H1 (cell line): ENCODE results near the gene F7. TPM values are rescaled to one million over a fixed set of nuclear protein-coding genes. Genes with fewer than 3 reads are reported as not detected.

ENCODE experiments used
- CTCF ChIA-PET: fragments of 300-600 bp; sonication (Branson Sonifier 250); formaldehyde crosslinking; loops from one replicate; lab custom pipeline; 2021; ENCODE audit not compliant: partially characterized antibody; lab: Charles Lee
- POLR2A ChIA-PET: fragments of 300-600 bp; sonication (Branson Sonifier 250); formaldehyde crosslinking; loops from one replicate; lab custom pipeline; 2021; ENCODE audit warnings: inconsistent platforms; ENCODE audit not compliant: partially characterized antibody; lab: Charles Lee
- DNase-seq, 2 experiments: peaks; one replicate each; pipeline versions ENCODE4 v3.0.0 to v3.0.0-alpha.2; 2010 to 2022; ENCODE audit warnings: low spot score in 2 of 2, low read depth in 1 of 2, mixed read lengths in 1 of 2
- FAIRE-seq: peaks from 2 replicates; lab custom pipeline; 2011; peaks lifted over from hg19 to GRCh38; lab: Jason Lieb, UNC
- H2AFZ ChIP-seq: 2 replicates; pipeline ENCODE4 v1.8.1; 2012; ENCODE audit warnings: low read length, inconsistent platforms
- H2AK5ac ChIP-seq: 2 replicates; pipeline ENCODE4 v1.6.1; 2013; ENCODE audit warnings: low read depth, low read length
- H2BK120ac ChIP-seq: replicated peaks from 2 replicates; pipeline ENCODE3; 2013; ENCODE audit warnings: low read depth, low read length, inconsistent platforms
- H2BK12ac ChIP-seq: 2 replicates; pipeline ENCODE4 v1.6.1; 2013; ENCODE audit warnings: low read depth, low read length
- H2BK15ac ChIP-seq: 2 replicates; pipeline ENCODE4 v1.6.1; 2013; ENCODE audit warnings: low read length
- H2BK20ac ChIP-seq: 2 replicates; pipeline ENCODE4 v1.6.1; 2013; ENCODE audit warnings: low read length
- H2BK5ac ChIP-seq: 2 replicates; pipeline ENCODE4 v1.6.1; 2013; ENCODE audit warnings: low read depth, low read length
- H3K14ac ChIP-seq: 2 replicates; pipeline ENCODE4 v1.6.1; 2013; ENCODE audit warnings: inconsistent platforms; ENCODE audit not compliant: insufficient read length
- H3K18ac ChIP-seq: 2 replicates; pipeline ENCODE4 v1.6.1; 2013; ENCODE audit warnings: low read length; ENCODE audit errors: extremely low read depth
- H3K23ac ChIP-seq: 2 replicates; pipeline ENCODE4 v1.6.1; 2013; ENCODE audit warnings: inconsistent platforms; ENCODE audit not compliant: insufficient read length
- H3K23me2 ChIP-seq: 2 replicates; pipeline ENCODE4 v1.6.1; 2013; ENCODE audit warnings: low read depth, low read length
- H3K27ac ChIP-seq: 2 replicates; pipeline ENCODE4 v1.6.1; 2011; ENCODE audit warnings: low read depth, low read length, inconsistent platforms
- H3K27me3 ChIP-seq, 4 experiments: replicated peaks in 1 of 4; 1 replicate in 1 of 4; 2 replicates in 3 of 4; pipeline versions ENCODE4 v1.6.1 to v1.8.1; 2011 to 2013; ENCODE audit warnings: low read length in 3 of 4, mild to moderate bottlenecking in 3 of 4, inconsistent platforms in 2 of 4, mixed read lengths in 2 of 4, moderate library complexity in 1 of 4; ENCODE audit not compliant: control insufficient read depth in 3 of 4, insufficient read depth in 3 of 4; ENCODE audit errors: extremely low read depth in 1 of 4
- H3K36me3 ChIP-seq, 4 experiments: 2 replicates each; pipeline versions ENCODE4 v1.6.1 to v1.8.1; 2011 to 2013; ENCODE audit warnings: mild to moderate bottlenecking in 4 of 4, low read length in 3 of 4, moderate library complexity in 2 of 4, control low read depth in 1 of 4, inconsistent platforms in 1 of 4; ENCODE audit not compliant: insufficient read depth in 4 of 4, control insufficient read depth in 2 of 4
- H3K4ac ChIP-seq: replicated peaks from 2 replicates; pipeline ENCODE3; 2013; ENCODE audit warnings: low read length, low read depth, mixed read lengths, inconsistent platforms; ENCODE audit not compliant: insufficient read length
- H3K4me1 ChIP-seq, 4 experiments: replicated peaks in 1 of 4; 1 replicate in 1 of 4; 2 replicates in 3 of 4; pipeline versions ENCODE4 v1.6.1 to v1.8.1; 2011 to 2013; ENCODE audit warnings: low read length in 3 of 4, inconsistent platforms in 2 of 4, mixed read lengths in 1 of 4; ENCODE audit not compliant: insufficient read depth in 4 of 4, control insufficient read depth in 3 of 4
- H3K4me2 ChIP-seq, 2 experiments: 2 replicates each; pipeline versions ENCODE4 v1.6.1 to v1.8.1; 2011 to 2013; ENCODE audit warnings: low read depth in 2 of 2, low read length in 2 of 2, control low read depth in 1 of 2, inconsistent platforms in 1 of 2, mild to moderate bottlenecking in 1 of 2; ENCODE audit not compliant: insufficient read depth in 1 of 2
- H3K4me3 ChIP-seq, 4 experiments: fragments of 200-600, 300-600 bp in 1 of 4; sonication (generic), shearing (Covaris generic), sonication (Bioruptor Twin) in 1 of 4; 2 replicates each; pipeline versions ENCODE4 v1.5.1 to v1.8.1; 2011 to 2016; ENCODE audit warnings: low read length in 4 of 4, low read depth in 3 of 4, control low read depth in 2 of 4, inconsistent platforms in 2 of 4, mild to moderate bottlenecking in 2 of 4, mixed read lengths in 1 of 4, moderate library complexity in 1 of 4; ENCODE audit not compliant: insufficient read depth in 2 of 4; ENCODE audit errors: extremely low read depth in 1 of 4
- H3K56ac ChIP-seq: replicated peaks from 2 replicates; pipeline ENCODE3; 2013; ENCODE audit warnings: low read depth, mild to moderate bottlenecking, mixed read lengths, low read length, inconsistent platforms; ENCODE audit not compliant: insufficient read length
- H3K79me1 ChIP-seq: 2 replicates; pipeline ENCODE4 v1.6.1; 2013; ENCODE audit warnings: low read depth, low read length, control low read depth
- H3K79me2 ChIP-seq, 2 experiments: 2 replicates each; pipeline versions ENCODE4 v1.6.1 to v1.8.1; 2012 to 2013; ENCODE audit warnings: low read length in 2 of 2, mild to moderate bottlenecking in 2 of 2, inconsistent platforms in 1 of 2; ENCODE audit not compliant: insufficient read depth in 2 of 2, control insufficient read depth in 1 of 2
- H3K9ac ChIP-seq, 4 experiments: replicated peaks in 1 of 4; 1 replicate in 1 of 4; 2 replicates in 3 of 4; pipeline versions ENCODE4 v1.6.1 to v1.8.1; 2011 to 2013; ENCODE audit warnings: low read depth in 3 of 4, low read length in 3 of 4, control low read depth in 2 of 4, mild to moderate bottlenecking in 2 of 4, moderate library complexity in 2 of 4, inconsistent platforms in 1 of 4; ENCODE audit errors: extremely low read depth in 1 of 4
- H3K9me3 ChIP-seq, 2 experiments: 2 replicates each; pipeline versions ENCODE4 v1.6.1 to v1.8.1; 2012 to 2013; ENCODE audit warnings: mild to moderate bottlenecking in 2 of 2, moderate library complexity in 2 of 2, control low read depth in 1 of 2, inconsistent platforms in 1 of 2, low read depth in 1 of 2, low read length in 1 of 2, mixed read lengths in 1 of 2; ENCODE audit not compliant: insufficient read depth in 2 of 2
- H4K20me1 ChIP-seq, 2 experiments: replicated peaks in 1 of 2; 2 replicates each; pipeline versions ENCODE3 to v1.8.1; 2011 to 2013; ENCODE audit warnings: inconsistent platforms in 2 of 2, low read length in 2 of 2, mild to moderate bottlenecking in 1 of 2; ENCODE audit not compliant: insufficient read depth in 2 of 2, control insufficient read depth in 1 of 2
- H4K5ac ChIP-seq: 2 replicates; pipeline ENCODE4 v1.6.1; 2013; ENCODE audit warnings: low read length, low read depth, mixed read lengths, inconsistent platforms; ENCODE audit not compliant: insufficient read length
- H4K8ac ChIP-seq: 2 replicates; pipeline ENCODE4 v1.8.0; 2013; ENCODE audit warnings: mild to moderate bottlenecking, moderate library complexity, low read length, inconsistent platforms; ENCODE audit not compliant: insufficient read depth; ENCODE audit errors: extremely low read depth
- H4K91ac ChIP-seq: replicated peaks from 2 replicates; pipeline ENCODE3; 2013; ENCODE audit warnings: low read length, mixed read lengths, inconsistent platforms; ENCODE audit not compliant: insufficient read length
- ATF2 ChIP-seq: IDR thresholded peaks from 2 replicates; pipeline ENCODE4 v1.6.1; 2012; ENCODE audit warnings: low read length, inconsistent platforms
- BACH1 ChIP-seq: IDR thresholded peaks from 2 replicates; pipeline ENCODE4 v1.6.1; 2012; ENCODE audit warnings: low read length, improper control_type of control experiment
- BRCA1 ChIP-seq: IDR thresholded peaks from 2 replicates; pipeline ENCODE4 v1.6.1; 2012; ENCODE audit warnings: low read depth, low read length, improper control_type of control experiment
- GABPA ChIP-seq: IDR thresholded peaks from 2 replicates; pipeline ENCODE4 v1.6.1; 2011; ENCODE audit warnings: mild to moderate bottlenecking, low read length, moderate library complexity, borderline replicate concordance; ENCODE audit not compliant: insufficient read depth
- KDM4A ChIP-seq: IDR thresholded peaks from one replicate; pipeline ENCODE4 v1.7.1; 2012; ENCODE audit warnings: low read depth, mild to moderate bottlenecking, moderate library complexity, low read length, inconsistent platforms; ENCODE audit not compliant: severe bottlenecking
- MAFK ChIP-seq: IDR thresholded peaks from 2 replicates; pipeline ENCODE4 v1.6.1; 2012; ENCODE audit warnings: low read depth, mild to moderate bottlenecking, improper control_type of control experiment, low read length
- NANOG ChIP-seq: IDR thresholded peaks from 2 replicates; pipeline ENCODE4 v1.6.1; 2011; ENCODE audit warnings: low read length, low read depth, mild to moderate bottlenecking, inconsistent platforms; ENCODE audit not compliant: insufficient read depth, poor library complexity, severe bottlenecking
- RAD21 ChIP-seq, 2 experiments: IDR thresholded peaks in 1 of 2; conservative IDR thresholded peaks in 1 of 2; 2 replicates each; pipeline ENCODE4 v1.6.1; 2011; ENCODE audit warnings: low read depth in 2 of 2, low read length in 2 of 2, improper control_type of control experiment in 1 of 2, inconsistent platforms in 1 of 2, mild to moderate bottlenecking in 1 of 2, moderate library complexity in 1 of 2
- SIN3A ChIP-seq, 2 experiments: IDR thresholded peaks in 1 of 2; conservative IDR thresholded peaks in 1 of 2; 2 replicates each; pipeline ENCODE4 v1.6.1; 2011 to 2012; ENCODE audit warnings: low read length in 2 of 2, improper control_type of control experiment in 1 of 2, low read depth in 1 of 2, mild to moderate bottlenecking in 1 of 2
- WGBS, 2 experiments: shearing (Covaris generic) in 1 of 2; methylation state at CpG; one replicate each; pipeline versions ENCODE4 v1.1.6 to v1.1.7; 2013 to 2015; ENCODE audit warnings: low lambda C conversion rate in 2 of 2, mixed read lengths in 2 of 2, inconsistent platforms in 1 of 2, low coverage in 1 of 2, missing lambda C conversion rate in 1 of 2; ENCODE audit not compliant: insufficient replicate concordance in 2 of 2, insufficient coverage in 1 of 2, insufficient read length in 1 of 2; ENCODE audit errors: extremely low coverage in 1 of 2, missing lambda C conversion rate in 1 of 2; 5-methylcytosine and 5-hydroxymethylcytosine counted together
- polyA plus RNA-seq, 7 experiments: library from polyadenylated mRNA; depleted of rRNA in 3 of 7; stranded (reverse) in 5 of 7; unstranded in 2 of 7; fragments of >200 nt in 5 of 7; fragments of 200-250 nt in 2 of 7; gene quantifications; 1 replicate in 5 of 7; 2 replicates in 1 of 7; 4 replicates in 1 of 7; pipeline versions ENCODE4 v1.2.1 to v1.2.3, GENCODE V29; 2011 to 2013; ENCODE audit warnings: missing spikeins in 2 of 7, mixed read lengths in 2 of 7
- total RNA-seq: library from RNA; stranded (reverse); fragmentation: NEBNext Ultra II Directional; extraction: Animal tissue kit (Norgen Biotek cat#: 25700); gene quantifications from 2 replicates; pipeline ENCODE4 v1.2.1, GENCODE V29; 2021

The F7 gene
- total and polyA plus RNA-seq, 2 of the 8 experiments (the other 6 are each of a cell fraction or from before 2014, with no cell fraction given): 0.43 to 0.98 TPM

GRCh38 chr13:113135281-113135760 is 29.7 kb downstream of the F7 start:
- Histone ChIP-seq H3K9me3 (no peaks in the 10 kb centered on the region), H2BK5ac (no peak overlapping the region), H4K5ac (no peak overlapping the region), H4K20me1 (no peaks in the 10 kb centered on the region), H3K4me1 (peaks cover 0 to 3% (median under 1%) of the 10 kb centered on the region in 4 experiments; a peak in 3 of 7 replicates), H4K8ac (no peak overlapping the region), H3K4me2 (no peak overlapping the region), H3K36me3 (no peaks in the 10 kb centered on the region), H2BK20ac (no peak overlapping the region), H3K4me3 (no peak overlapping the region), H3K56ac (no peak overlapping the region), H2BK12ac (no peak overlapping the region), H3K18ac (no peak overlapping the region), H3K14ac (no peak overlapping the region), H3K23ac (no peak overlapping the region), H3K79me1 (no peaks in the 10 kb centered on the region), H2BK120ac (no peak overlapping the region), H2BK15ac (no peak overlapping the region), H3K79me2 (no peaks in the 10 kb centered on the region), H2AFZ (no peak overlapping the region), H3K4ac (no peak overlapping the region), H3K27me3 (no peaks in the 10 kb centered on the region), H3K27ac (no peak overlapping the region), H2AK5ac (no peak overlapping the region), H4K91ac (no peak overlapping the region), H3K23me2 (no peaks in the 10 kb centered on the region), H3K9ac (no peak overlapping the region)
- WGBS, 2 experiments: 87% methylated on average over 2 of the region's 2 CpGs; no CpG with 5 or more reads in 1 of the 2 experiments
- TF ChIP-seq MAFK (no peak), BRCA1 (no peak), NANOG (no peak), BACH1 (no peak), KDM4A (no peak), RAD21 (IDR thresholded peaks at IDR 0.05 in 1 of 2, conservative IDR thresholded peaks at IDR 0.05 in 1 of 2; ENCODE audit: low read depth in 2 of 2, low read length in 2 of 2) (no peak), ATF2 (no peak), SIN3A (conservative IDR thresholded peaks at IDR 0.05 in 1 of 2, IDR thresholded peaks at IDR 0.05 in 1 of 2; ENCODE audit: low read depth in 1 of 2, low read length in 2 of 2) (no peak), GABPA (no peak)
- ChIA-PET CTCF (no interaction called here), POLR2A (no interaction called here)
- DNase-seq (no peak), FAIRE-seq (no peak)
